ENCODE data around the gene CHEK1. TPM values are rescaled to one million over a fixed set of nuclear protein-coding genes. Genes with fewer than 3 reads are reported as not detected.

Gene CHEK1
- total and polyA plus RNA-seq, 9 donors, result 7.6 to 16.6 (median 9.6) TPM

Other genes starting within 250 kb of the CHEK1 start
- gene FEZ1, start 128.9 kb upstream of the CHEK1 start, total RNA-seq, result 10.6 TPM
- 10 to 100 TPM in 3 of 8 donors, 1 to 10 TPM in 5; 4.4 to 11.9 (median 7.4) TPM for gene FEZ1, start 128.9 kb upstream of the CHEK1 start, polyA plus RNA-seq (ENCODE audit: insufficient read depth in 1 of 8, insufficient read length in 8 of 8, low replicate concordance in 1 of 8)
- gene EI24, start 55.7 kb upstream of the CHEK1 start, total RNA-seq, result 40.3 TPM
- 10 to 100 TPM; 51.4 to 83.3 (median 66.8) TPM for gene EI24, start 55.7 kb upstream of the CHEK1 start, polyA plus RNA-seq (ENCODE audit: insufficient read depth in 1 of 8, insufficient read length in 8 of 8, low replicate concordance in 1 of 8)
- gene STT3A, start 32.3 kb upstream of the CHEK1 start, total RNA-seq, result 68.9 TPM
- gene STT3A, start 32.3 kb upstream of the CHEK1 start, polyA plus RNA-seq (ENCODE audit: insufficient read depth in 1 of 8, insufficient read length in 8 of 8, low replicate concordance in 1 of 8), result 100 to 1,000 TPM; 109 to 158 (median 115) TPM
- not detected for gene ACRV1, start 55.7 kb downstream of the CHEK1 start, total RNA-seq
- gene ACRV1, start 55.7 kb downstream of the CHEK1 start, polyA plus RNA-seq (ENCODE audit: insufficient read depth in 1 of 8, insufficient read length in 8 of 8, low replicate concordance in 1 of 8), result under 1 TPM; 0.26 to 0.78 (median 0.37) TPM
- gene PATE1, start 121.1 kb downstream of the CHEK1 start, total RNA-seq, result not detected
- gene PATE1, start 121.1 kb downstream of the CHEK1 start, polyA plus RNA-seq (ENCODE audit: insufficient read depth in 1 of 8, insufficient read length in 8 of 8, low replicate concordance in 1 of 8), result not detected
- 0.13 TPM for gene PATE2, start 153.7 kb downstream of the CHEK1 start, total RNA-seq
- under 1 TPM in 2 of 8 donors, not detected in 6; 0.07 to 0.17 TPM for gene PATE2, start 153.7 kb downstream of the CHEK1 start, polyA plus RNA-seq (ENCODE audit: insufficient read depth in 1 of 8, insufficient read length in 8 of 8, low replicate concordance in 1 of 8)
- gene PATE3, start 163.0 kb downstream of the CHEK1 start, total RNA-seq, result not detected
- gene PATE3, start 163.0 kb downstream of the CHEK1 start, polyA plus RNA-seq (ENCODE audit: insufficient read depth in 1 of 8, insufficient read length in 8 of 8, low replicate concordance in 1 of 8), result not detected
- not detected for gene PATE4, start 208.2 kb downstream of the CHEK1 start, total RNA-seq
- under 1 TPM in 3 of 8 donors, not detected in 5; 0.09 to 0.25 (median 0.12) TPM for gene PATE4, start 208.2 kb downstream of the CHEK1 start, polyA plus RNA-seq (ENCODE audit: insufficient read depth in 1 of 8, insufficient read length in 8 of 8, low replicate concordance in 1 of 8)

Data from muscle of leg (tissue), 9 donors.